Measurements from ENCODE around the gene CCR1.

CCR1 gene

GRCh38 chr3:46192939-46193338 lies 15.2 kb downstream of the CCR1 start:
- ATAC-seq (ENCODE audit: low read depth) = no peak
- no peak for DNase-seq (ENCODE audit: low spot score)
- TF ChIP-seq, protein P1, sequence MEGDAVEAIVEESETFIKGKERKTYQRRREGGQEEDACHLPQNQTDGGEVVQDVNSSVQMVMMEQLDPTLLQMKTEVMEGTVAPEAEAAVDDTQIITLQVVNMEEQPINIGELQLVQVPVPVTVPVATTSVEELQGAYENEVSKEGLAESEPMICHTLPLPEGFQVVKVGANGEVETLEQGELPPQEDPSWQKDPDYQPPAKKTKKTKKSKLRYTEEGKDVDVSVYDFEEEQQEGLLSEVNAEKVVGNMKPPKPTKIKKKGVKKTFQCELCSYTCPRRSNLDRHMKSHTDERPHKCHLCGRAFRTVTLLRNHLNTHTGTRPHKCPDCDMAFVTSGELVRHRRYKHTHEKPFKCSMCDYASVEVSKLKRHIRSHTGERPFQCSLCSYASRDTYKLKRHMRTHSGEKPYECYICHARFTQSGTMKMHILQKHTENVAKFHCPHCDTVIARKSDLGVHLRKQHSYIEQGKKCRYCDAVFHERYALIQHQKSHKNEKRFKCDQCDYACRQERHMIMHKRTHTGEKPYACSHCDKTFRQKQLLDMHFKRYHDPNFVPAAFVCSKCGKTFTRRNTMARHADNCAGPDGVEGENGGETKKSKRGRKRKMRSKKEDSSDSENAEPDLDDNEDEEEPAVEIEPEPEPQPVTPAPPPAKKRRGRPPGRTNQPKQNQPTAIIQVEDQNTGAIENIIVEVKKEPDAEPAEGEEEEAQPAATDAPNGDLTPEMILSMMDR (IDR thresholded peaks at IDR 0.05; ENCODE audit: poor library complexity, severe bottlenecking) = no peak
- no peak overlapping the region for H3K4me3 ChIP-seq (ENCODE audit: severe bottlenecking)
- H3K27me3 ChIP-seq (ENCODE audit: insufficient read depth, poor library complexity, severe bottlenecking) = no peaks in the 10 kb centered on the region
- peaks cover 4% of the 10 kb centered on the region for H3K4me1 ChIP-seq (ENCODE audit: insufficient read depth, poor library complexity, severe bottlenecking)
- no peaks in the 10 kb centered on the region for H3K36me3 ChIP-seq (ENCODE audit: low read depth)
- peaks cover 3% of the 10 kb centered on the region for H3K9me3 ChIP-seq (ENCODE audit: severe bottlenecking)
- no peak overlapping the region for H3K27ac ChIP-seq (ENCODE audit: poor library complexity, severe bottlenecking)

GRCh38 chr3:46191730-46192129 lies 16.4 kb downstream of the CCR1 start:
- peaks cover 3% of the 10 kb centered on the region for H3K9me3 ChIP-seq (ENCODE audit: severe bottlenecking)
- peaks cover 4% of the 10 kb centered on the region for H3K4me1 ChIP-seq (ENCODE audit: insufficient read depth, poor library complexity, severe bottlenecking)
- no peak overlapping the region for H3K27ac ChIP-seq (ENCODE audit: poor library complexity, severe bottlenecking)
- no peak for DNase-seq (ENCODE audit: low spot score)
- ATAC-seq (ENCODE audit: low read depth) = no peak
- no peak overlapping the region for H3K4me3 ChIP-seq (ENCODE audit: severe bottlenecking)
- H3K36me3 ChIP-seq (ENCODE audit: low read depth) = no peaks in the 10 kb centered on the region
- TF ChIP-seq, protein P1 (IDR thresholded peaks at IDR 0.05; ENCODE audit: poor library complexity, severe bottlenecking) = no peak
- H3K27me3 ChIP-seq (ENCODE audit: insufficient read depth, poor library complexity, severe bottlenecking) = no peaks in the 10 kb centered on the region

DNA sequence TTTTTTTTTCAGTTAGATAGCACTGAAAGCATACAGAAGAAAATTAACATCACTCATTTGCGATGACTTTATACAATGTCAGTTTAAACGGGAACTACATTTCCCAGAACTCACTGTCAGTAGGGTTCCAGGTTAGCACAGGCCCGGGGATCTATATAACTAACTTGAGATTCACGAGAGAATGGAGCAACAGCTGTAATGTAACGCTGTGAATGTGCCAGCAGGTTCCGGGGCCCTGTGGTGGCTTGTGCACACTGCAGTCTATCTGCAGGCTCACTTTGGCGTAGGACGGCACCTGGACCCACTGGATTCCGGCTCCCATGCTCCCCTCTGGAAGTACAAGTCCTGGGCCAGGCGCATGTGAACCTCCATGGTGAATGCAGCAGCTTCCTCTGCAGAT lies 19.4 kb downstream of the CCR1 start:
- Histone ChIP-seq H3K4me1 (ENCODE audit: insufficient read depth, poor library complexity, severe bottlenecking) (peaks cover 6% of the 10 kb centered on the region), H3K36me3 (ENCODE audit: low read depth) (no peaks in the 10 kb centered on the region; the same call in 1 of the 2 replicates), H3K4me3 (ENCODE audit: severe bottlenecking) (no peak overlapping the region), H3K9me3 (ENCODE audit: severe bottlenecking) (no peaks in the 10 kb centered on the region), H3K27ac (ENCODE audit: poor library complexity, severe bottlenecking) (no peak overlapping the region), H3K27me3 (ENCODE audit: insufficient read depth, poor library complexity, severe bottlenecking) (no peaks in the 10 kb centered on the region)
- ATAC-seq (ENCODE audit: low read depth) (no peak), DNase-seq (ENCODE audit: low spot score) (no peak)
- TF ChIP-seq, protein P1 (IDR thresholded peaks at IDR 0.05; ENCODE audit: poor library complexity, severe bottlenecking) = no peak

DNA sequence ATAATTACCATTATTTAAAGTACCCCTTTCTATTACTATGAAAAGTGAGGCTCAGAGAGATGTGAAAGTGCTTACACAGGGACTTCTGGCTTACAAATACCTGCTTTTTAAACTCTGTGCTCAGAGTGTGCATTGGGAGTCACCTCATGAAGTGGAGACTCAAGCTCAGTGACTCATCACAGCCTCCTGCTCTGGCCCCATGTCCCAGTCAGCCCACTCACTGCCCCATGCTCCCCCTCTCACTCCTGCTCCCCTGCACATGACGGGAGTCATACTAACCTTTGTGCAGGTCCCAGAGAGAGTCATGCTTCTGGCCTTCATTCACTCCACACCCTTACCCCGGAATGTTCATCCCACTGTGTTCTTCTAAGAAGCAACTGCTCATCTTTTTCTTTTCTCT lies 20.2 kb downstream of the CCR1 start:
- H3K27ac ChIP-seq (ENCODE audit: poor library complexity, severe bottlenecking) = no peak overlapping the region
- DNase-seq (ENCODE audit: low spot score) = no peak
- TF ChIP-seq, protein P1 (IDR thresholded peaks at IDR 0.05; ENCODE audit: poor library complexity, severe bottlenecking) = no peak

DNA sequence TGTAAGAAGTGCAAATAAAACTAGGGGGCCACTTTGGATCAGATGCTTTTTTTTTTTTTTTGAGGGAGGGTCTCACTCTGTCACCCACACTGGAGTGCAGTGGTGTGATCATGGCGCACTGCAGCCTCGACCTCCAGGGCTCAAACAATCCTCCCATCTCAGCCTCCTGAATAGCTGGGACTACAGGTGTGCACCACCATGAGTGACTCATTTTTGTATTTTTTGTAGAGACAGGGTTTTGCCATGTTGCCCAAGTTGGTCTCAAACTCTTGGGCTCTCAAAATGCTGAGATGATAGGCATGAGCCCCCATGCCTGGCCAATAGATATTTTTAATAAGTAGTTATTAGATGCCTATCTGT lies 20.8 kb downstream of the CCR1 start:
- Histone ChIP-seq H3K9me3 (ENCODE audit: severe bottlenecking) (no peaks in the 10 kb centered on the region), H3K4me3 (ENCODE audit: severe bottlenecking) (no peak overlapping the region), H3K36me3 (ENCODE audit: low read depth) (no peaks in the 10 kb centered on the region; the same call in 1 of the 2 replicates), H3K27me3 (ENCODE audit: insufficient read depth, poor library complexity, severe bottlenecking) (no peaks in the 10 kb centered on the region), H3K27ac (ENCODE audit: poor library complexity, severe bottlenecking) (no peak overlapping the region), H3K4me1 (ENCODE audit: insufficient read depth, poor library complexity, severe bottlenecking) (peaks cover 6% of the 10 kb centered on the region)
- no peak for ATAC-seq (ENCODE audit: low read depth)
- TF ChIP-seq, protein P1 (IDR thresholded peaks at IDR 0.05; ENCODE audit: poor library complexity, severe bottlenecking) = no peak
- DNase-seq (ENCODE audit: low spot score) = no peak

More for the DNA sequence above, 20.2 kb downstream of the CCR1 start:
- no peak overlapping the region for H3K4me3 ChIP-seq (ENCODE audit: severe bottlenecking)
- H3K36me3 ChIP-seq (ENCODE audit: low read depth) = no peaks in the 10 kb centered on the region; the same call in 1 of the 2 replicates
- H3K27me3 ChIP-seq (ENCODE audit: insufficient read depth, poor library complexity, severe bottlenecking) = no peaks in the 10 kb centered on the region
- peak; percentile 83 for ATAC-seq (ENCODE audit: low read depth)
- no peaks in the 10 kb centered on the region for H3K9me3 ChIP-seq (ENCODE audit: severe bottlenecking)
- peaks cover 6% of the 10 kb centered on the region for H3K4me1 ChIP-seq (ENCODE audit: insufficient read depth, poor library complexity, severe bottlenecking)

Measured in RWPE2 (cell line).